CD14-positive monocyte (primary cell): Measurements from ENCODE around the gene NKX3-2. TPM values are rescaled to one million over a fixed set of nuclear protein-coding genes. Genes with fewer than 3 reads are reported as not detected.

Experiments used
- DNase-seq, 3 donors: peaks; one replicate each; pipeline ENCODE4 v3.0.0-alpha.2; 2011 to 2022
- H2AFZ ChIP-seq: 2 replicates; pipeline ENCODE4 v1.6.0; 2012; ENCODE audit warnings: mild to moderate bottlenecking, low read depth, low read length, inconsistent platforms; ENCODE audit not compliant: insufficient read depth, poor library complexity, severe bottlenecking
- H3K27ac ChIP-seq, 2 donors: 1 replicate in 1 of 2; 2 replicates in 1 of 2; pipeline ENCODE4 v1.5.1; 2012 to 2013; ENCODE audit warnings: low read length in 2 of 2, control low read depth in 1 of 2, inconsistent platforms in 1 of 2, low read depth in 1 of 2, mild to moderate bottlenecking in 1 of 2
- H3K27me3 ChIP-seq, 2 donors: one replicate each; pipeline versions ENCODE4 v1.6.0 to v1.6.1; 2011 to 2013; ENCODE audit warnings: low read length in 2 of 2; ENCODE audit not compliant: control insufficient read depth in 2 of 2, insufficient read depth in 2 of 2
- H3K36me3 ChIP-seq, 2 donors: replicated peaks in 1 of 2; 1 replicate in 1 of 2; 2 replicates in 1 of 2; pipeline versions ENCODE4 v1.5.1 to v1.6.1; 2012 to 2013; ENCODE audit warnings: low read length in 2 of 2, control low read depth in 1 of 2, inconsistent platforms in 1 of 2, mild to moderate bottlenecking in 1 of 2; ENCODE audit not compliant: insufficient read depth in 2 of 2, control insufficient read depth in 1 of 2
- H3K4me1 ChIP-seq, 2 donors: 1 replicate in 1 of 2; 2 replicates in 1 of 2; pipeline versions ENCODE4 v1.5.1 to v1.6.1; 2012 to 2013; ENCODE audit warnings: low read length in 2 of 2, control low read depth in 1 of 2, inconsistent platforms in 1 of 2, mild to moderate bottlenecking in 1 of 2, moderate library complexity in 1 of 2; ENCODE audit not compliant: insufficient read depth in 2 of 2, control insufficient read depth in 1 of 2
- H3K4me2 ChIP-seq: replicated peaks from 2 replicates; pipeline ENCODE3; 2012; ENCODE audit warnings: low read length, moderate library complexity, mild to moderate bottlenecking; ENCODE audit not compliant: poor library complexity, severe bottlenecking; ENCODE audit errors: extremely low read depth
- H3K4me3 ChIP-seq, 3 experiments: fragments of 200-600 bp in 1 of 3; sonication (generic) in 1 of 3; replicated peaks in 1 of 3; 1 replicate in 2 of 3; 2 replicates in 1 of 3; pipeline ENCODE4 v1.5.1; 2011 to 2013; ENCODE audit warnings: low read length in 3 of 3, mild to moderate bottlenecking in 3 of 3, control low read depth in 2 of 3, low read depth in 2 of 3, inconsistent platforms in 1 of 3, moderate library complexity in 1 of 3
- H3K79me2 ChIP-seq: 2 replicates; pipeline ENCODE4 v1.6.0; 2012; ENCODE audit warnings: mild to moderate bottlenecking, control low read depth, inconsistent platforms, low read length, moderate library complexity; ENCODE audit not compliant: insufficient read depth
- H3K9ac ChIP-seq: 2 replicates; pipeline ENCODE4 v1.6.0; 2017; ENCODE audit warnings: low read length, mild to moderate bottlenecking; ENCODE audit not compliant: insufficient read depth, poor library complexity, severe bottlenecking
- H3K9me3 ChIP-seq, 2 donors: replicated peaks in 1 of 2; 1 replicate in 1 of 2; 2 replicates in 1 of 2; pipeline versions ENCODE4 v1.5.1 to v1.6.1; 2012 to 2013; ENCODE audit warnings: low read length in 2 of 2, control low read depth in 1 of 2; ENCODE audit not compliant: control insufficient read depth in 1 of 2, insufficient read depth in 1 of 2
- H4K20me1 ChIP-seq: 2 replicates; pipeline ENCODE4 v1.6.0; 2012; ENCODE audit warnings: mild to moderate bottlenecking, low read length, control low read depth, moderate library complexity; ENCODE audit not compliant: insufficient read depth
- H3K27ac Mint-ChIP-seq, 7 donors: one replicate each; pipeline ENCODE4 v1.8.0; 2020; ENCODE audit warnings: mild to moderate bottlenecking in 7 of 7, mixed read lengths in 7 of 7, moderate library complexity in 6 of 7, inconsistent platforms in 2 of 7
- H3K27me3 Mint-ChIP-seq, 3 donors: one replicate each; pipeline ENCODE4 v1.8.0; 2021 to 2022; ENCODE audit warnings: low read depth in 3 of 3, mild to moderate bottlenecking in 3 of 3, mixed read lengths in 3 of 3, moderate library complexity in 3 of 3, inconsistent platforms in 1 of 3
- H3K36me3 Mint-ChIP-seq, 2 donors: one replicate each; pipeline ENCODE4 v1.8.0; 2020; ENCODE audit warnings: mixed read lengths in 2 of 2, inconsistent platforms in 1 of 2, mild to moderate bottlenecking in 1 of 2
- H3K4me1 Mint-ChIP-seq: one replicate; pipeline ENCODE4 v1.8.0; 2020; ENCODE audit warnings: mild to moderate bottlenecking, mixed read lengths
- H3K4me3 Mint-ChIP-seq, 2 donors: one replicate each; pipeline ENCODE4 v1.8.0; 2020; ENCODE audit warnings: mild to moderate bottlenecking in 2 of 2, mixed read lengths in 2 of 2, moderate library complexity in 1 of 2
- H3K9me3 Mint-ChIP-seq, 7 donors: one replicate each; pipeline ENCODE4 v1.8.0; 2020 to 2022; ENCODE audit warnings: mixed read lengths in 7 of 7, mild to moderate bottlenecking in 6 of 7, moderate library complexity in 6 of 7, inconsistent platforms in 2 of 7
- WGBS: methylation state at CpG from one replicate; pipeline ENCODE4 v1.1.5; 2013; ENCODE audit warnings: missing lambda C conversion rate; ENCODE audit not compliant: insufficient coverage; 5-methylcytosine and 5-hydroxymethylcytosine counted together
- intact Hi-C, 2 donors: fragments of 100-400 bp; cut with micrococcal nuclease; formaldehyde crosslinking; loops; one replicate each; pipeline versions ENCODE4 v1.15.0 to v1.15.1; 2023
- polyA plus RNA-seq, 3 donors: library from polyadenylated mRNA; depleted of rRNA in 1 of 3; unstranded in 2 of 3; stranded (reverse) in 1 of 3; fragments of 300-500 nt in 2 of 3; fragments of >200 nt in 1 of 3; fragmentation: Illumina TruSeq in 2 of 3; gene quantifications; 1 replicate in 2 of 3; 2 replicates in 1 of 3; pipeline ENCODE4 v1.2.3, GENCODE V29; 2012 to 2021
- TF ChIP-seq, protein P1 (sequence below): fragments of 200-600 bp; IDR thresholded peaks from one replicate; pipeline ENCODE4 v1.8.0; 2022; ENCODE audit warnings: antibody characterized with exemption, mild to moderate bottlenecking

NKX3-2 gene
- polyA plus RNA-seq, 3 donors = not detected

DNA sequence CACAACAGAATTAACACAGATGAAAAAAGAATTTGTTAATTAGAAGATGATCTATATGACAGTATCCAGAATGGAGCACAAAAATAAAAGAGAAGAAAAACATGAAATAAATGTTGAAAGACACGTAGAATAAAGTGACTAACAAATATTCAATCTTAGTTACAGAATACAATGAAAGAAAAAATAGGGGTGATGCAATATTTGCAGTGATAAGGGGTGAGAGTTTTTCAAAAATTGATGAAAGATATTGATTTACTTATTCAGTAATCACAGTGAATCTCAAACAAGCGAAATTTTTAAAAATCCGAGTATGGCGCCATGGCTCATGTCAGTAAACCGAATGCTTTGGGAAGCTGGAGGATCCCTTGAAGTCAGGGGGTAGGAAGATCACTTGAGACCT, 39.9 kb downstream of the NKX3-2 start:
- Histone ChIP-seq H3K27me3 (peaks cover 40 to 41% of the 10 kb centered on the region in 2 donors), H2AFZ (no peak overlapping the region), H3K79me2 (no peaks in the 10 kb centered on the region), H3K36me3 (no peaks in the 10 kb centered on the region), H4K20me1 (no peaks in the 10 kb centered on the region), H3K9ac (no peak overlapping the region), H3K27ac (no peak overlapping the region), H3K4me3 (no peak overlapping the region), H3K4me1 (no peaks in the 10 kb centered on the region), H3K9me3 (no peaks in the 10 kb centered on the region), H3K4me2 (no peak overlapping the region)
- Mint-ChIP-seq H3K27ac (no peak overlapping the region), H3K9me3 (peaks cover 0 to 3% (median 0%) of the 10 kb centered on the region in 7 donors), H3K4me3 (peak overlapping the region in 1 of 2 donors; percentile 13), H3K27me3 (peaks cover 34 to 51% (median 40%) of the 10 kb centered on the region in 3 donors), H3K4me1 (no peaks in the 10 kb centered on the region), H3K36me3 (no peaks in the 10 kb centered on the region)
- intact Hi-C loops = no loop called here
- no peak for DNase-seq
- TF ChIP-seq, protein P1, sequence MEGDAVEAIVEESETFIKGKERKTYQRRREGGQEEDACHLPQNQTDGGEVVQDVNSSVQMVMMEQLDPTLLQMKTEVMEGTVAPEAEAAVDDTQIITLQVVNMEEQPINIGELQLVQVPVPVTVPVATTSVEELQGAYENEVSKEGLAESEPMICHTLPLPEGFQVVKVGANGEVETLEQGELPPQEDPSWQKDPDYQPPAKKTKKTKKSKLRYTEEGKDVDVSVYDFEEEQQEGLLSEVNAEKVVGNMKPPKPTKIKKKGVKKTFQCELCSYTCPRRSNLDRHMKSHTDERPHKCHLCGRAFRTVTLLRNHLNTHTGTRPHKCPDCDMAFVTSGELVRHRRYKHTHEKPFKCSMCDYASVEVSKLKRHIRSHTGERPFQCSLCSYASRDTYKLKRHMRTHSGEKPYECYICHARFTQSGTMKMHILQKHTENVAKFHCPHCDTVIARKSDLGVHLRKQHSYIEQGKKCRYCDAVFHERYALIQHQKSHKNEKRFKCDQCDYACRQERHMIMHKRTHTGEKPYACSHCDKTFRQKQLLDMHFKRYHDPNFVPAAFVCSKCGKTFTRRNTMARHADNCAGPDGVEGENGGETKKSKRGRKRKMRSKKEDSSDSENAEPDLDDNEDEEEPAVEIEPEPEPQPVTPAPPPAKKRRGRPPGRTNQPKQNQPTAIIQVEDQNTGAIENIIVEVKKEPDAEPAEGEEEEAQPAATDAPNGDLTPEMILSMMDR = no peak
- no CpG with 5 or more reads among the region's 5 CpGs for WGBS

DNA sequence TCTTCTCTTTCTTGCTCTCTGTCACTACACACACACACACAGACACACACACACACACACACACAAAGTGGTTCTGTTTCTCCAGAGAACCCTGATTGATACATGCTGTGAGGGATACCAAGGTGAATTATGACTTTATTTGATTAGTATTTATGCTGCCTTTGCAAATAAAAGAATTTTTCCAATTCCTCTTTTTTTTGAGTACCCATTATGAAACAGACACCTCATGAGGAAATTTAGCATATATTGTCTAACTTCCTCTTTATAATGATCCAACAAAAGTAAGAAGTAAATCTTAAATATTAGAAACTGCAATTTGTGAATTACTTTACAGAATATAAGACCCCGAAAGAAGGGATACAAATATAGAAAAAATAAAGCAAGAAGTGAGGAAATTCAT, 45.8 kb downstream of the NKX3-2 start:
- peaks cover 10 to 15% of the 10 kb centered on the region in 2 donors for H3K4me1 ChIP-seq
- no peak overlapping the region for H3K9ac ChIP-seq
- peaks cover 30 to 36% of the 10 kb centered on the region in 2 donors for H3K27me3 ChIP-seq
- H3K4me1 Mint-ChIP-seq = peaks cover 9% of the 10 kb centered on the region
- H3K9me3 Mint-ChIP-seq = peaks cover 0 to 2% (median 0%) of the 10 kb centered on the region in 7 donors
- H3K4me3 ChIP-seq = no peak overlapping the region
- no peaks in the 10 kb centered on the region for H3K79me2 ChIP-seq
- H3K27ac ChIP-seq = peak overlapping the region in 1 of 2 donors; percentile 39
- H3K27ac Mint-ChIP-seq = peak overlapping the region; percentile 52 to 95 (median 76)
- H3K36me3 ChIP-seq = no peaks in the 10 kb centered on the region
- peak overlapping the region; percentile 17 for H3K4me2 ChIP-seq
- peak overlapping the region in 1 of 2 donors; percentile 52 for H3K4me3 Mint-ChIP-seq
- no peak overlapping the region for H2AFZ ChIP-seq
- no peaks in the 10 kb centered on the region for H3K36me3 Mint-ChIP-seq
- TF ChIP-seq, protein P1 = no peak
- peaks cover 0 to 5% of the 10 kb centered on the region in 2 donors for H3K9me3 ChIP-seq
- no CpG with 5 or more reads among the region's 1 CpG for WGBS
- peak; percentile 38 to 65 (median 59) for DNase-seq
- intact Hi-C loops = no loop called here
- no peaks in the 10 kb centered on the region for H4K20me1 ChIP-seq
- peaks cover 17 to 32% (median 31%) of the 10 kb centered on the region in 3 donors for H3K27me3 Mint-ChIP-seq
